Hepatic stellate cell (primary cell): ENCODE results near the gene SNX30.
A peak's percentile ranks its signal among the peaks of the same experiment; 100 is the strongest.

Experiments
- DNase-seq: peaks from one replicate; pipeline ENCODE4 v3.0.0; 2011; ENCODE audit warnings: low spot score

SNX30 gene

GRCh38 chr9:112783551-112783954, 33.0 kb downstream of the SNX30 start:
- DNase-seq, result no peak

DNA sequence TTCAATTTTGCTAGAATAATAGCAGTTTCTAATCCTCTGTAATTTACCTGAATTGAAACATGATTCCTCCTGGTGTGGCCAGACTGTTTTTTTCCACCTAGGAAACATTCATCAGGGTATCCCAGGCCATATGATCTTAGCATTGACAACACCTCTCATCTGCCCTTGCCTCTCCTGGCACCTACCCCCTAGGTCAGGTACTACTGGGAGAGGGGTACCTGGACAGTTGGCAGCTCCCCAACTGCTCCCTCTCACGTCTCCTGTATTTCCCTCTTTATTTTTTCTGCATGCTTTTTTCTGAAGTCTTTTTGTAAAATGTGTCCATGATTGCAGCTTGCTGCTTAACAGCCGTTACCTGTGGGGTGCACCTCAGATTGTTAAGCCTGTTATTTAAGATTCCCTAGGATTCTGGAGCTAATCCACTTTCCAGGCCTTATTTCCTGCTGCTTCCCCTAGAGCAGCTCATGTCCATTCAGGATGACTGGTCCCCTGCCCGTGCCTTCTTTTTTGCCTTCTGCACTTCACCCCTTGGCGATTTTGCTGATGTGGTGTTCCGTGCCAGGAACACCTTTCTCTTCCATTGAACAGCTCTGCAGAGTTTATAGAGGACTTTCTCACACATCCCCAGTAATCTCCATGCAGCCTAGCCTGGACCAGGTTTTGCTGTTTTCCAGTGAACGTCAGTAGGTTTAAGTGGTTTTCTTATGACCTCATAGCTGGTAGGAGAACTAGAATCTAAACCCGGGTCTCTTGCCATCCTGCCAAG, 33.6 kb downstream of the SNX30 start:
- peak; percentile 32 for DNase-seq

DNA sequence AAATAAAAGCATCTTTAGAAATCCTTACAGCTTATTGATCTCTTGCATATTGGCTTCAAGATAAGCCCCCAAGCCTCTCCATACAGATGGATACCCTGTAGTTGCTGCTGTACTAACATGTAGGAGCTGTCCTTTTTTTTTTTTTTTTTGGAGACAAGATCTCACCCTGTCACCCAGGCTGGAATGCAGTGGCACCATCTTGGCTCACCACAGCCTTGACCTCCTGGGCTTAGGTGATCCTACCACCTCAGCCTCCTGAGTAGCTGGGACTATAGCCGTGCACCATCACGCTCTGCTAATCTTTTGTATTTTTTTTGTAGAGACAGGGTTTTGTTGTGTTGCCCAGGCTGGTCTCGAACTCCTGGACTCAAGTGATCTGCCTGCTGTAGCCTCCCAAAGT, 35.4 kb downstream of the SNX30 start:
- no peak for DNase-seq

DNA sequence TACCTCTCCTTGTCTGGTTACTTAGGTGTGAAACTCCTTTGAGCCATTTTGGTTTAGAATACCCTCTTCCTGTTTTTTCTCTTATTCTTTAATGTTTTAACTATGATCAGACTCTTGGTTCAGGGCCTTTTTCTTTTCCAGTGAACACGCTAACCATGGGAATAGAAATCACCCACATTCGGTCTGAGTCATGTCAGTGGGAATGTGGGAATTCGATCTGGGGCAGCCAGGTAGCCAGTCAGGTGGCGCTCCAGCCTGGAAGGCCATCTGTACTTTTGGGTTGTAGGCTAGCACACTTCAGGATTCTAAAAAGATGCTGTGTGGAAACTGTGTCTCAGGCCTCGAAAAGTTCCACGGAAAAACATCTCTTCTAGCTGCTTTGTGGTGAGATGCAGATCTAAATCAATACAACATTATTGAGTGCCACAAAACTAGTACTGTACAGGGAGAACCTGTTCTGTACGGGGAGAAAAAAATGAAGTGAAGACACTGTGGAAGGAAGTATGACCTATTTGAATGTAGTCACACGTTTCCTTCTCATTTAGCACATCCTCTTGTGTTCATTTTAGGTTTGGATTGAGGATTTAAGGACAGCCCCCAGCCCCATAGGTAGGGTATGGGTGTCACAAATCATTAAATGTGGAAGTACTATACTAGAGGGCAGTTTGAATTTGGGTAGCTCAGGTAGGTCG, 36.4 kb downstream of the SNX30 start:
- DNase-seq, result no peak

- DNase-seq, result no peak
Measured at GRCh38 chr9:112787978-112788377, 37.4 kb downstream of the SNX30 start.

DNA sequence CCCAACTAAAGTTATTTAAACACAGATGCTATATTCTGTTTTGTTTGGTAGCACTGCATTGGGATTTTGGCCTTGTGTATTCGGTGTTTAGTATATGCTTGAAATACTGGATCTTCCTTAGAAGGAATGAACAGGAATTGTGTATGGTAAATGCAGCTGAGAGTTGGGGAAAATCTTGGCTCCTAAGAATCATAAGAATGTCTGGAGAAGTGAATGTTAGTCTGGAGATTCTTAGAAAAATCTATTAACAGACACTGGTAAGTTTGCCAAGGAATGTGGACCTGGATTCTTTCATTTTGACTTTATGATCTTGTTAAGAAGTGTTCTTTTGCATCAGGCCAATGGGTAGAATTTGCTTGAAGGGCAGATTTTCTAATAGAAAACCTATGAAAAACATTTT, 38.9 kb downstream of the SNX30 start:
- DNase-seq, result peak; percentile 25

DNA sequence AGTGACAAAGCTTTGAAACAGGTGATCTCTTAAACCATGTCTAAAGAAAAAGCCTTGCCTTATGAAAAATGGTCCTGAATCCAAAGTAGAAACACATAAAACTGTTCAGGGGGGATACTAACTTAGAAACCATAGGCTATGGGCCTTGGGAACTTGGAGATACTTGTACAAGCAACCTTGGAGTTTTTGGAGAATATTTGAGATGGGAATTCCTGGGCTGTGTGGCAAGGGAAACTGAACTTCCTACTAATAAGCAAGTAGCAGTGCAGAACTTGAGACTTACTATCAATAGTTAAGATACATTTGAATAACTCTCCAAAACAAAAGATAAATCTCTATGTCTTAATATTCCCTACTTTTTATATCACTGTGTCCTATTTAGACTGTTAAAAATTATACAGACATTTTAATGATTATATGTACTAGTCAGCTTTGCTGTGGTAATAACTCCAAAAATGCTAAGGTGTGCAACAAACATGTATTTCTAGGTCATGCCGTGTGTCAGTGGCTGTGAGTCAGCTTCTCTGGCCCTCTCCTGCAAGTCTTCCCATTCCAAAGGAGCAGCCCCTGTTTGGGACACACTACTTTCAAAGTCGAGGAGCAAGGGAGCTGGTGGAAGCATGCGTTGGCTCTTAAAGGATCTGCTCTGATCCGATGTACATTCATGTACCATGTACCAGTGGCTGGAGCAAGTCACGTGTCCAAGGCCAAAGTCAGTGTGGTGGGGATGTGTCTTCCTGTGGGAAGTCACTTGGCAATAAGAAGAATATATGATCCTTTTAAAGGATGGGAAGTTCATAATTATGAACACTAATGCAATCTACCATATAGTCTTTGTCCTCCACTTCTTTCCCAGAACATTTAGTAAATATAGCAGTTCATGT, 39.6 kb downstream of the SNX30 start:
- DNase-seq, result no peak

GRCh38 chr9:112792670-112793069, 42.1 kb downstream of the SNX30 start:
- DNase-seq, result no peak

- DNase-seq, result peak; percentile 65
Measured at GRCh38 chr9:112793213-112793810, 42.8 kb downstream of the SNX30 start.

DNA sequence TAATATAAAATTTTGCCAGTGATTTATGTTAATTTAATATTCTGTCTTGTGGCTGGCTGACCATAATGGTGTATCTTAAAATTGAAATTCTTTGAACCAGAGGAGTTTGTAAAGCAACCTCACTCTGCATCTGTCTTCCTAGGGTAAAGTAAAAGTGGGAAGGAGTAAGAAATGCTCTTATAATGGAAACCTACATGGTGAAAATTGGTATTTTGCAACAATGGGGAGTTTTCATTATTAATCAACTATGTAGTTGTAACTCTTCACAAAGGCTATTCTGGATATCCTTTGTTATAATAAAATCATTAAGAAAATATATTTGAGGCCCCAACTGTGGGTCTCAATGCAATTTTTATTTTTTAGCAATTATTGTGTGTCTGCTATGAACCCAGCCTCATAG, 44.2 kb downstream of the SNX30 start:
- no peak for DNase-seq

- DNase-seq, result no peak
Measured at GRCh38 chr9:112795921-112796320, 45.4 kb downstream of the SNX30 start.

- DNase-seq, result no peak
Measured at GRCh38 chr9:112796485-112796884, 45.9 kb downstream of the SNX30 start.

- DNase-seq, result no peak
Measured at GRCh38 chr9:112809351-112809848, 58.8 kb downstream of the SNX30 start.

DNA sequence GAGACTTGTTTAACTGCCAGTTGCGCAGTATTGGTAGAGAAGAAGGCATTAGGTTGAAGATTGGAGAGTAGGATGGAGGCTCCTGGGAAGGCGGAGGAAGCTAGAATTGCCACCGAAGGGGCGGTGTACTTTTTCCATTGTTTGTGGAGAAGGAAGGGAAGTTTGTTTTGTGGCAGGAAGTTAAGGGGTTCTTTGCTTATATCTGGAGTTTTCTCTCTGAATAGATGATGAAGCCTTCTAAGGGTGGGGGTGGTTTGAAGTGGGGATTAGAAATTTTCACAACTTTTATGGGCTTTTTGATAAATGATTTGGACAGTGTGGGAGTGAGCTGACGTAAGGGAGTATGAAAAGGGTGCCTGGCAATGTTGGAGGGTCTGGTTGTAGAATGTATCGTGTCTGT, 59.3 kb downstream of the SNX30 start:
- DNase-seq, result no peak

DNA sequence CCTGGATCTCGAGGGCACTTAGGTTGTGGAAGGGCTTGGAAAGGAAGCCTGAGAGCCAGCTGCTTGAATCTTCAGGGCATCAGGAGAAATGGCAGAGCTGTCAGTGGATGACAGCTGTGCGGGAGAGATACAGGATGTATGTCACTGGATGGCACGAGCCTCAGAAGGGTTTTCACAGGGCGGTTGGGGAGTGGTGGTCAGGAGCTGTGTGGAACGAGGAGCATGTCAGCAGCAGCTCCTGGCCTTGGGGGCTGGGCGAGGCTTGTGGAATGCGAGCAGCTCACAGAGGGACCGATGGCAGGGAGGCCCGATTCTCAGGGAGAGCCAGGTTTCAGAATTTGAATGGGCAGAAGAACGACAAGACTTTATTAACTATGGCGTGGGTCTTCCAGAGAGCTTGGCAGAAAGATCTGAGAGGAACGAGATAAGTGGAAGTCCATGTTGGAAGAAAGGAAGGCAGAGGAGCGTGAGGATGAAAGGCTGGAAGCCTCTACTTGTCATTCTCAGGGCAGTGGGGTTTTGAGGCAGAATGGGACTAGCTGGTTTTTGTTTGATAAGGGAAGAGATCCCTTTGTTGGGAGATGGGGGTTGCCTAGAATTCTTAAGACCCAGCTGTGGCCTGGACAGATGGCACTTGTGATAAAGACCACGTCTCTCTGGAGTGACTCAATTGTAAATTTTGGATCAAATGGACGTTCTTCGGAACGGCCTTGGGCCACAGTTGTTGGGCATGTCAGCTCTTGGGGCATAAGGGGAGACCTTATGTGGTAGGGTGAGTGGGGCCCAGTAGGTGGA, 60.3 kb downstream of the SNX30 start:
- no peak for DNase-seq

DNA sequence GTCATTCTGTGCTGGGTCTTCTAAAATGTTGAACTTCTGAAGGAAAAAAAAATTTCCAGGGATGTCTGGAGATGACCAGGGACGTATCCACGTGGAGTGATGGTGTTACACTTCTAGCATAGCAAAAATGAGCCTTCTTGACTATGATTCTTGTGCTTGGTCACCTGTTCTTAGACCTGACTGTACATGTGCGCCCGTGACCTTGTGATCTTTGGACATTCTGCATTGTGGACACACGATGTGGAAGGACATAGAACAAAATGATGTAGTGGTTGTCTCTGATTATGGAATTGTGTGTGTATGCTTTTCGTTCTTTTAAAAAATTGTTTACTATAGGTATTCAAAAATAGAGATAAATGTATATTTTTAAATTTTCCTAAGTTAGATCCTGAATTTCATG, 61.0 kb downstream of the SNX30 start:
- DNase-seq, result no peak

DNA sequence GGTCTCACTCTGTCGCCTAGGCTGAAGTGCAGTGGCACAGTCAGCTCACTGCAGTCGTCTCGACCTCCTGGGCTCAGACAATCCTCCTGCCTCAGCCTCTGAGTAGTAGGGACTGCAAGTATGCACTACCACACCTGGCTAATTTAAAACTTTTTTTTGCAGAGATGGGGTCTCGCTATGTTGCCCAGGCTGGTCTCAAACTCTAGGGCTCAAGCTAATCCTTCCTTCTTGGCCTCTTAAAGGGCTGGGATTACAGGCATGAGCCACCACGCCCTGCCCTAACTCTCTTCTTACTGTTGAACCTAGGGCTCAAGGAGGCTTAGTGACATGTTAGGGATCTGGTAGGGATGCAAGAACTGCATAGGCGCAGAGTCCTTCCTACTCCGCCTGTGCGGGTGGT, 65.3 kb downstream of the SNX30 start:
- DNase-seq, result no peak

DNA sequence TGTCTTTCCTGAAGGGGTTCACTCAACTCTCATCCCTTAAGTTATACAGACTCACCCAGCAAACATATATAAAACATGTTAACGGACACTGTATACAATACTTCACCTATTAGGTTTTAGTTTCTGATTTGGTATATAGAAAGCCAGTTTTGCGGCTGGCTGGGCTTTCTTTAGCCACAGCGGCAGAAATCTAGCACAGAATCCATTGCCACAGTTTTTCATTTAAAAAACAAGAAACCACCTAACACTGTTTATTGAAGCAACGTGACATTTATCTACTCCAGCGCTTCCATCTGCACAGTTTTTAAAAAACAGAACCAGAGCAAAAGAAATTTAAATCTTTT, 67.3 kb downstream of the SNX30 start:
- no peak for DNase-seq

GRCh38 chr9:112819635-112820496, 69.3 kb downstream of the SNX30 start:
- DNase-seq, result peak; percentile 69

GRCh38 chr9:112820881-112821280, 70.3 kb downstream of the SNX30 start:
- DNase-seq, result peak; percentile 31
